ENCODE measurements around the gene HYOU1.
"Not testable (repeated sequence)": the region's sequence is repeated elsewhere in the genome, so short reads cannot be mapped to it uniquely, and the experiment has no call there.

The HYOU1 gene, protein sequence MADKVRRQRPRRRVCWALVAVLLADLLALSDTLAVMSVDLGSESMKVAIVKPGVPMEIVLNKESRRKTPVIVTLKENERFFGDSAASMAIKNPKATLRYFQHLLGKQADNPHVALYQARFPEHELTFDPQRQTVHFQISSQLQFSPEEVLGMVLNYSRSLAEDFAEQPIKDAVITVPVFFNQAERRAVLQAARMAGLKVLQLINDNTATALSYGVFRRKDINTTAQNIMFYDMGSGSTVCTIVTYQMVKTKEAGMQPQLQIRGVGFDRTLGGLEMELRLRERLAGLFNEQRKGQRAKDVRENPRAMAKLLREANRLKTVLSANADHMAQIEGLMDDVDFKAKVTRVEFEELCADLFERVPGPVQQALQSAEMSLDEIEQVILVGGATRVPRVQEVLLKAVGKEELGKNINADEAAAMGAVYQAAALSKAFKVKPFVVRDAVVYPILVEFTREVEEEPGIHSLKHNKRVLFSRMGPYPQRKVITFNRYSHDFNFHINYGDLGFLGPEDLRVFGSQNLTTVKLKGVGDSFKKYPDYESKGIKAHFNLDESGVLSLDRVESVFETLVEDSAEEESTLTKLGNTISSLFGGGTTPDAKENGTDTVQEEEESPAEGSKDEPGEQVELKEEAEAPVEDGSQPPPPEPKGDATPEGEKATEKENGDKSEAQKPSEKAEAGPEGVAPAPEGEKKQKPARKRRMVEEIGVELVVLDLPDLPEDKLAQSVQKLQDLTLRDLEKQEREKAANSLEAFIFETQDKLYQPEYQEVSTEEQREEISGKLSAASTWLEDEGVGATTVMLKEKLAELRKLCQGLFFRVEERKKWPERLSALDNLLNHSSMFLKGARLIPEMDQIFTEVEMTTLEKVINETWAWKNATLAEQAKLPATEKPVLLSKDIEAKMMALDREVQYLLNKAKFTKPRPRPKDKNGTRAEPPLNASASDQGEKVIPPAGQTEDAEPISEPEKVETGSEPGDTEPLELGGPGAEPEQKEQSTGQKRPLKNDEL

GRCh38 chr11:119057000-119057769 is at the start of gene HYOU1:
Gene HYOU1 (minus strand): TSS chr11:119057205. CDS start chr11:119056160, 1,045 bp downstream.
- DNase-seq: peak; percentile 90 to 96

- DNase-seq: peak in 1 of 2 experiments; percentile 12
Observed at GRCh38 chr11:119103793-119104192, 46.8 kb upstream of the HYOU1 start.

DNA sequence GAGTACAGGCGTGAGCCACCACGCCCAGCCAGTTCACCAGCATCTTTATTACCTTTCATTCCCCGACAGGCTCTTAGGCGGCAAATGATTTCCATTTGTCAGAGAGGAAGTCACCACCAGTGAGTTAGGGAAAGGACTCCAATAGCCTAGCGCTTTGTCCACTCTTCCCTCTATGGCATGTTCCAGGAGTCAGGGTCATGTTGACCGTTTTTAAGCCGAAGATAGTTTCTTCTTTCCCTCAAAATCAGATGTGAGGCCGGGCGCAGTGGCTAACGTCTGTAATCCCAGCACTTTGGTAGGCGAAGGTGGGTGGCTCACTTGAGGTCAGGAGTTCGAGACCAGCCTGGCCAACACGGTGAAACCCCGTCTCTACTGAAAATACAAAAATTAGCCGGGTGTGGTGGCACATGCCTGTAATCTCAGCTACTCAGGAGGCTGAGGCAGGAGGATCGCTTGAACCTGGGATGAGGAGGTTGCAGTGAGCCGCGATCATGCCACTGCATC is 46.2 kb upstream of the HYOU1 start:
- not testable (repeated sequence) for DNase-seq

DNA sequence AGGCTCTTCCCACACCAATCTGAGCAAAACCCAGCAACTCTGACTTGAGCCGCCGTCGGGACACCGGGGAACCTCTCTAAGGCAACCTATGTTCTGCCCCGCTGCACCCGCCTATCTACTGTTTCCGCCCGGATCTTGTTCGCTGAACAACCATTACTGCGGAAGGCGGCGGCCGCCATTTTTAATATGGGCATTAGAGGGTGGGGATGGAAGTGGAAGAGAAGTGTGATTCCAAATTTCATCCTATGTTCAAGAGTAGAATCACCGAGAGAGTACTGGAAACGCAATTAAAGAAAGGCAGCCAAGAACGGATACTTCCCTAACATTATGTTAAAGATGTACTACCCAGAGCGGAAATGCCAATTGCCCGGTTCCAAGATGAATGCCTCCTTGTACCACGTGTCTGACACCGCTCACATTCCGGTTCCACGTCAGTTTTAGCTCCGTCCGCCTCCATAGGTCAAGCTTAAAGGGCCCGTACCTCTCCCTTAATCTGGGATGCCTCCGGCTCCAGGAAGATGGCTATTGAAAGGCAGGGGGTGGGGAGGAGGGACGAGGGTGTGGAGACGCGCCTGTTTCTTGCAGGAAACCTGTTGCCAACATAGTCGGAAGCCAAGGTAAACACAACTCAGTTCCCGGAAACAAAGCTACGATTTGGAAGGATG is 44.9 kb upstream of the HYOU1 start, which contains the start of gene DPAGT1:
Gene DPAGT1, minus strand, starts transcription at position 95 of the 665 bp plus-strand sequence. CDS start 198 bp downstream, outside the sequence.
- DNase-seq: peak; percentile 90 to 93

DNA sequence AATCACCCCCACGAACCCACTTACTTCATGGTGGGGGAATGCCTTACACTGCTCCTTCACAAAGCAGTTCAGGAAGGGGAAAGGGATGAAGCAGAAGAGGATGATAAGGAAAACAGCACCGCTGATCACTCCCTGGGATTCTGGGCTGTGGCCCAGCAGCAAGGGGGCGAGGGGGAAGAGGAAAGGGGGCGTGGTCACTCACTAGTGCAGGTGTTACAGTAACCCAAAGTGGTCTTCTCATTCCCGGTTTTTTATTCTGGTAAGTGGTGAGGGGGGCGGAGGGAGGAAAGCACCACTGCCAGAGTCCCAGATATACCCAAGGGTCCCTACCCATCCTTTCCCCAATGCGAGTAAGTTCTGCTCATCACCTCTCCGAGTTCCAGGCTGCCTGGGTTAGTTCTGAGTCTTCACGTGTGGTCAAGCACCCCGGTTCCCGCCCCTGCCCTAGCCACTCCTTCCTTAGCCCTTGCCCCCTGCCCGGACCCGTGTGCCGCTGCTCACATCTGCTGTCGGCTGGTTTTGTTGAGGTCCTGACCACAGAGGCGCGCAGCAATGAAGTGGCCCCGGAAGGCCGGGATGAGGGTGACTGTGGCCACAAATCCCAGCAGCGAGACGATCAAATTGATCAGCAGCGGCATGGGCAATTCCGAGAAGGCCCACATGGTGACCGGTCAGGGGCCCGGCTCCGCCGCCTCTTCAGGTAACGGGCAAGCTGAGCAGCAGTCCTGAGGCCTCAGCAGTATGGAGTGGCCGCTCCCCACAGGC is 44.2 kb upstream of the HYOU1 start:
- peak in 1 of 2 experiments; percentile 10 for DNase-seq

GRCh38 chr11:119100246-119100970 is 43.4 kb upstream of the HYOU1 start:
- DNase-seq: peak; percentile 35 to 56

DNA sequence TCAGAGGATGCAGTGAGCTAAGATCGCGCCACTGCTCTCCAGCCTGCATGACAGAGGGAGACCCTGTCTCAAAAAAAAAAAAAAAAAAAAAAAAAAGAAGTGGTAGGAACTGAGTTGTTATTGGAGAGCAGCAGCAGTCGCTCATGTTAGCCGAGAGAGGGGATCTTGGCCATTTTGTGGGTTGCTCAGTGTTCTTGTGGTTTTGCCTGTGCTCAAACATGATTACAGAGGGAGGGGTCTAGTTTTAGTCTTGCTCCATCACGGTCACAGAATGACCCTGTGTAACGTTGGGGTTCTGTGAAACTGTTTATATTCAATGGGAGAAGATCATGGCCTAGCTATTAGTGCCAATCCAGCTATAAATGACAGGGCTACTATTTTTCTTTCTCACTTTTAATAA is 42.7 kb upstream of the HYOU1 start:
- no peak for DNase-seq

DNA sequence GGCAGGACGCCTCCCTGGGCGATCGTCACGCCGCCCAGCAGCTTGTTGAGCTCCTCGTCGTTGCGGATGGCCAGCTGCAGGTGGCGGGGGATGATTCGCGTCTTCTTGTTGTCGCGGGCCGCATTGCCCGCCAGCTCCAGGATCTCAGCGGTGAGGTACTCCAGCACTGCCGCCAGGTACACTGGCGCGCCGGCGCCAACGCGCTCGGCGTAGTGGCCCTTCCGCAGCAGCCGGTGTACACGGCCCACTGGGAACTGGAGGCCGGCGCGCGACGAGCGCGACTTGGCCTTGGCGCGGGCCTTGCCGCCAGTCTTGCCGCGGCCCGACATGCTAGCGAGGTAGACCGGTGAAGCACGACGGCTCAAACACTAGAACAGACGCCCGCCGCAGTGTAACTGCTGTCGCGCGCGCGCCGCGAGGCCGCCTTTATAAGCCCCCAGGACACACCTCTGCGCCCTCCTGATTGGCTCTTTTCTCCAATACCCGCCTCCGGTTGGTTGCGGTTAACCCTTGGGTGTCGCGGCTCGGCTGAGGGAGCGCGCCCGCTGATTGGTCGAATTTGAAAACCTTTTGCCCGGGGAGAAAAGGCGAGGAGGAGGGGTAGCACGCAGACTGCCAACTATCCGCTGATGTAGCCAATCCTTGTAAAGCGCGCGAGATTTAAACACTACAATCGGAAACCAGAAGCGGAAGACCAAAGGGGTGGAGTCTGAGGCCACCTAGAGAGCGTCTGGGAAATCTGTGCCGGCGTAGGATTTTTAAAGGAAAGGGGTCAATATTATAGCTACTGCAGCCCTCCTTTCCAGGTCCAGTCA is 38.3 kb upstream of the HYOU1 start:
- DNase-seq: peak; percentile 98 to 99

DNA sequence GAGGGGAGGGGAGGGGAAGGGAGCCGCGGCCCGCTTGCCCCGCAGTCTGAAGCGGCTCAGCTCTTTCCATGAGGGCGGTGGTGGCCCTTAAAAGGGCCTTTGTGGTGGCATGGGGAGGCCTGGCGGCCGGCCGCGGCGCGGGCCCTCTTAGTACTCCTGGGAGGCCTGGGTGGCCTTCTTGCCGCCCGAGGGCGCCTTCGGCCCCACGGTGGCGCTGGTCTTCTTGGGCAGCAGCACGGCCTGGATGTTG is 37.7 kb upstream of the HYOU1 start:
- DNase-seq: peak; percentile 40 to 45

- no peak for DNase-seq
Observed at GRCh38 chr11:119093942-119094815, 37.2 kb upstream of the HYOU1 start.

- no peak for DNase-seq
Observed at GRCh38 chr11:119092880-119093842, 36.2 kb upstream of the HYOU1 start.

GRCh38 chr11:119091966-119092879 is 35.2 kb upstream of the HYOU1 start:
- DNase-seq: no peak

- DNase-seq: peak in 1 of 2 experiments; percentile 12
Observed at GRCh38 chr11:119091178-119091577, 34.2 kb upstream of the HYOU1 start.

GRCh38 chr11:119089319-119089718 is 32.3 kb upstream of the HYOU1 start:
- DNase-seq: no peak

DNA sequence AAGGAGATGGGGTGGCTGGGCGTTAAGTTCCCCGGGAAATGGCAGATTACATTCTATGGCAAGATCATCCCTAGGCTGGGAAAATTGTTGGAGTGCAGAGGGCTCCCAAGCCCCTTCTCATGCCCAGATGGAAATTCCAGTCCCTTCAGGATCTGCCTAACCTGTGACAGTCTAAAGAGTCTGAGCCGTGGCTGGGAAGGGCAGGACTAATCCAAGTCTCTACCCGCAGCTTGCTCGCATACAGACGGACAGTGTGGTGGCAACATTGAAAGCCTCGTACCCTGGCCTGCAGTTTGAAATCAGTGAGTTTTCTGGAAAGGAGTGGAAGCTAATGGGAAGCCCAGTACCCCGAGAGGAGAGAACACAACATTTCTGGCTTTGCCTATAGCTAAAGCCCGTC is 31.4 kb upstream of the HYOU1 start:
- DNase-seq: no peak

DNA sequence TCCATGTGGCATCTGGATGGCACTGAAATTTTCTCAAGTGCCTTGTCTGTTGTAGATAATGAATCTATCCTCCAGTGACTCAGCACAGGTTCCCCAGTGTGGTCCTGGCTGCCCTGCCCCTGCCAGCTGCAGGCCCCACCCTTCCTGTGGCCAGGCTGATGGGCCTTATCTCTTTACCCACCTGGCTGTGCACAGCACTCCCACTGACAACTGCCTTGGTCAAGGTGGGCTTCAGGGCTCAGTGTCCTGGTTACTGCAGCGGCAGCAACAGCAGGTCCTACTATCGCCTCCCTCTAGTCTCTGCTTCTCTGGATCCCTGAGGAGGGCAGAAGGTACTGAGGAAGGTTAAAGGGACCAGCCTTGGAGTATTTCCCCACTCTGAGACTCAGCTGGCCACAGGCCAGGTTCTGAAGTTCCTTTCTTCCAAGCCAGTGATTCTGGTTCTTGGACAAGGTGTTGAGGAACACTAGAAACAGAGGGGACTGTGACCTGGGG is 30.8 kb upstream of the HYOU1 start:
- DNase-seq: no peak
